ES-I3 (cell line): Measurements from ENCODE around the gene SERPINI1.

ENCODE experiments used
- H3K36me3 ChIP-seq: 2 replicates; pipeline ENCODE4 v1.6.1; 2013; ENCODE audit warnings: mild to moderate bottlenecking, low read length, control low read depth, moderate library complexity; ENCODE audit not compliant: insufficient read depth
- H3K4me1 ChIP-seq: 2 replicates; pipeline ENCODE4 v1.6.1; 2013; ENCODE audit warnings: mild to moderate bottlenecking, control low read depth, low read length; ENCODE audit not compliant: insufficient read depth
- H3K9ac ChIP-seq: 2 replicates; pipeline ENCODE4 v1.6.1; 2013; ENCODE audit warnings: low read depth, mild to moderate bottlenecking, low read length, moderate library complexity
- H3K9me3 ChIP-seq: 2 replicates; pipeline ENCODE4 v1.6.1; 2013; ENCODE audit warnings: mild to moderate bottlenecking, low read length, moderate library complexity; ENCODE audit not compliant: control insufficient read depth, insufficient read depth

The SERPINI1 gene, protein sequence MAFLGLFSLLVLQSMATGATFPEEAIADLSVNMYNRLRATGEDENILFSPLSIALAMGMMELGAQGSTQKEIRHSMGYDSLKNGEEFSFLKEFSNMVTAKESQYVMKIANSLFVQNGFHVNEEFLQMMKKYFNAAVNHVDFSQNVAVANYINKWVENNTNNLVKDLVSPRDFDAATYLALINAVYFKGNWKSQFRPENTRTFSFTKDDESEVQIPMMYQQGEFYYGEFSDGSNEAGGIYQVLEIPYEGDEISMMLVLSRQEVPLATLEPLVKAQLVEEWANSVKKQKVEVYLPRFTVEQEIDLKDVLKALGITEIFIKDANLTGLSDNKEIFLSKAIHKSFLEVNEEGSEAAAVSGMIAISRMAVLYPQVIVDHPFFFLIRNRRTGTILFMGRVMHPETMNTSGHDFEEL

DNA sequence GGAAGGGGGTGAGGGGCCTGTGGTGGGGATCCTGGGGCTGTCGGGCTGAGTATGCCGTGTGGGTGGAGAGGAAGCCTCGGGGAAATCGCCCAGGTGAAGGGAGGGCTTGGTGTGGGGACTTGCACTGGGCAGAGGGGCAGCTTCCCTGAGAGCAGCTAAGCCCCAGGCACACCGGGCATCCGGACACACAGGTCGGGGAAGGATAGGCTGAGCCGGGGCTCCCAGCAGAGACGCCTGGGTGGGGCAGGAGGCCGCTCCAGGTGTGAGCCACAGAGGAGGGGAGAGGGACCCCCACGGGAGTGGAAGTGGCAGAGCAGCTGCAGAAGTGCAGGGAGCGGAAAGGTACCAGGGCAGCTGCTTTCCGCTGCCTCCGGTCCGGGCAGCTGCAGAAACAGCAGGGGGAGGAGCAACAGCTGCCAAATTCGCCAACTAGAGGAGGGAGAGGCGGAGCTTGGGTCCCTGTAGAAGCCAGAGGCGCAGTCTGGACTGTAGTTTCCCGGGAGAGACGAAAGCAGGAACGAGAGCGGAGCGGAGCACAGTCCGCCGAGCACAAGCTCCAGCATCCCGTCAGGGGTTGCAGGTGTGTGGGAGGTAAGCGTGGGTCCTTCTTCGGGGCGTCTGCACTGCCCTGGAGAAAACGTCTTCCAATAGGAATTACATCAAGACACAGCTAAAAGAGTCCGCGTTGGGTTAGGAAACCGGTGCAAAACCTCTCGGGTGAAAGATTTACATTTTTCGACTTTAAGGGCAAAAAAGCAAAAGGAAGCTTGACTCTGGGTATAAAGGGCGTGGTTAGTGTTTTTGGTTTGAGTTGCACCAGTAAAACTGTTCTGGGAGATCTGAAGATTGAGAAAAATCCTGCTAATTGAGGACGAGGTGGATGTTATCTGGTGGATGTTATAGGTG lies at the start of gene SERPINI1:
Gene SERPINI1, plus strand, starts transcription at position 489 of the 906 bp plus-strand sequence. CDS start 53,408 bp downstream, outside the sequence.
- Histone ChIP-seq H3K9ac (peak within 1 kb of the TSS; percentile 91), H3K36me3 (no peaks in the 10 kb centered on the region), H3K9me3 (no peaks in the 10 kb centered on the region), H3K4me1 (no peaks in the 10 kb centered on the region; the same call in 1 of the 2 replicates)

DNA sequence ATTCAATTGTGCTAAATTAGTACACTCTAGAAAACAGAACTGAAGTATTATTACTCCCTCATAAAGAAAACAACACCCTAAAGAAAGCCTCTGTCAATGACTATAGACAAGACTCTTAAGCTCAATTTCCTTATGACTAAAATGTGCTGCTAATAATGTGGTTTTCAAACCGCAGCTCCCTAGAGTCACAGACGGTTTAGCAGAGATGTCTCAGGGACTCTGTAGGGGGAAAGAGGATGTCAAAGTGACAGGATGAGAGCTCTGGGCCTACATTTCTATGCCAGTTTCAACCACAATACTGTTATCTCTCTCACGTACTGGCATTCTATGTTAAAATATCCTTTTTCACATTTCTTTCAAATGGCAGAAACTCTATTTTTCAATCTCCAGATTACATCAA lies 44.2 kb upstream of the SERPINI1 start:
- Histone ChIP-seq H3K4me1 (peaks cover 12% of the 10 kb centered on the region), H3K9ac (no peak overlapping the region), H3K9me3 (no peaks in the 10 kb centered on the region), H3K36me3 (peaks cover 4% of the 10 kb centered on the region; the same call in 1 of the 2 replicates)

DNA sequence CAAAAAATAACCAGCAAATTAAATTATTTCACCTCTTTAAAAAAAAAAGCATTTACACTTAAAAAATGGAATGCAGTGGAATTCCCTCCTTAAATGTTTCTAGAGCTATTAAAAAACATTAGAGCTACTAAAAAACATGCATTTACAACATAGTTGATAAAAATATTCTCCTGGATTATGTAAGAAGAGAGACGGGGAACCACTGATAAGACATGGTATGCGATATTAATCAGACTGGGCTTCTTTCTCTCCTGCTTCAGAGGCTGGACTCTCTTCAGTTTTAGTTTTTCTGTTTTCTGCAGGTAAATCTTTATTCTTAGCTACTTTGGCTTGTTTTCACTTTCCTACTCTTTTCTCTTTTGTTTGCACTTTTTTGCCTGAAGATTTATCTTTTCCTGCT lies 41.4 kb upstream of the SERPINI1 start:
- Histone ChIP-seq H3K9ac (no peak overlapping the region), H3K4me1 (peaks cover 12% of the 10 kb centered on the region), H3K9me3 (no peaks in the 10 kb centered on the region), H3K36me3 (peaks cover 3% of the 10 kb centered on the region; the same call in 1 of the 2 replicates)

DNA sequence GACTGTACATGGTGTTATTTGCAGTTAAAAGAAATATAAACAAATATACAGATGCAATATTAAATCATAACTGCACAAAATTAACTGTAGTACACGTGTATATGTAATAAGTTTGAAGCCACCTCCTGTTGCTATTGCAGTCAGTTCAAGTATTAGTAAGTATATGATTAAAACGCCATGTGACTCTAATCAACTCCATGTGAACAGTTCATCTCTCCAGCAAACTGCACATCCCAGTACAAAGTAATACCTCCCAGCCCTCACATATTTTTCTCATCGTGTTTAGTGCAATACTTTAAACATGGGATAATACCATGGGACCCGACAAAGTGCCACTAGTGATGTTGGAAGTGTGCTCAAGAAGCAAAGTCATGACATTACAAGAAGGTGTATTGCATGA lies 35.5 kb upstream of the SERPINI1 start:
- H3K36me3 ChIP-seq, result peaks cover 3% of the 10 kb centered on the region; the same call in 1 of the 2 replicates
- no peak overlapping the region for H3K9ac ChIP-seq
- H3K9me3 ChIP-seq, result no peaks in the 10 kb centered on the region
- H3K4me1 ChIP-seq, result no peaks in the 10 kb centered on the region

DNA sequence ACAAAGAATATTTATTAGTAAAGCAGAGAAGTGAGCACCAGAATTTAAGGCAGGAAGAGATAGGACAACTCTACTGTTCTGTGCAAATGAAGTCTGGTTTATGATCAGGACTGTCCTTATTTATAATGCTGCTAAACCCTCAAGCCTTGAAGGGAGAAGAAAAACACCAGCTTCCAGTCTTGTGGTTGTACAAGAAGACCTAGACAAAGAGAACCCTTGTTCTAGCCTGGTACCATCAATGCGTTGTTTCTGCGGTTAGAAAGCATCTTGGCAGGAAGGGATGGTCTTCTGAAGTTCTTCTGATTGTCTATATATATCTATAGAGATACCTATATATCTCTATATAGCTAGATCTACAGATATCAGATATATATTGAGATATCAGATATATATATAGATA lies 34.6 kb upstream of the SERPINI1 start:
- Histone ChIP-seq H3K9ac (no peak overlapping the region), H3K4me1 (no peaks in the 10 kb centered on the region), H3K9me3 (no peaks in the 10 kb centered on the region), H3K36me3 (peaks cover 3% of the 10 kb centered on the region; the same call in 1 of the 2 replicates)

DNA sequence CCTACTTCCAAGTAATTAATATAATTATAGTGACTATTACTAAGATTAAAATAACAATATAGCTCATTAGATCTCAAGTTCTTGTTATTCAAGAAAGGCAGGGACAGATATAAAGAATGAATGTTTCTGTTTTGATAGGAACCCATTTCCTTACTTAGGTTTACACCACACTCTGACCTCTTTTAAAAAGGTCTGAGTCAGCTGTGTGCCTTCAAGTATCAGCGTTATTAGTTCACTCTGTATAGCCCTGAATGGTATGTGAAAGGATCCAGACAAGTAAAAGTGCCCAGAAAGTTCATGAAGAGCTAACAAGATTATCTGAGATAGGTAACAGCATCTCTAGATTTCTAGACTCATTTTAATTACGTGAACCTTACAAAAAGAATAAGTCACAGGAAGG lies 29.7 kb upstream of the SERPINI1 start:
- H3K9me3 ChIP-seq, result no peaks in the 10 kb centered on the region
- H3K4me1 ChIP-seq, result no peaks in the 10 kb centered on the region
- peaks cover 15% of the 10 kb centered on the region for H3K36me3 ChIP-seq
- no peak overlapping the region for H3K9ac ChIP-seq

DNA sequence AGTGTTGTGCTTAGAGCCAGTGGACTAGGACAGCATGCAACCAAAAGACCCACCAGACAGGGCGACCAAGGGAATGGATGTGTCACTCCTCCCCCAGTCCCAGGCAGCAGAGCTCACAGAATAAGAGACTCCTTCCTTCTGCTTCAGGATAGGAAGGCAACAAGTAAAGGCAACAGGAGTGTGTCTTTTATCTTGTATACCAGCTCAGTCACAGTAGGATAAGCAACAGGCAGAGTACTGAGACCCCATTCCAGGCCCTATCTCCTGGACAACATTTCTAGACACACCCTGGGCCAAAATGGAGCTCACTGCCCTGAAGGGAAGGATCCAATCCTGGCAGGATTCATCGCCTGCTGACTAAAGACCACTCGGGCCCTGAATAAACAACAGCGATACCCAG lies 25.8 kb upstream of the SERPINI1 start:
- H3K36me3 ChIP-seq, result peaks cover 12% of the 10 kb centered on the region
- no peaks in the 10 kb centered on the region for H3K4me1 ChIP-seq
- no peak overlapping the region for H3K9ac ChIP-seq
- H3K9me3 ChIP-seq, result no peaks in the 10 kb centered on the region

DNA sequence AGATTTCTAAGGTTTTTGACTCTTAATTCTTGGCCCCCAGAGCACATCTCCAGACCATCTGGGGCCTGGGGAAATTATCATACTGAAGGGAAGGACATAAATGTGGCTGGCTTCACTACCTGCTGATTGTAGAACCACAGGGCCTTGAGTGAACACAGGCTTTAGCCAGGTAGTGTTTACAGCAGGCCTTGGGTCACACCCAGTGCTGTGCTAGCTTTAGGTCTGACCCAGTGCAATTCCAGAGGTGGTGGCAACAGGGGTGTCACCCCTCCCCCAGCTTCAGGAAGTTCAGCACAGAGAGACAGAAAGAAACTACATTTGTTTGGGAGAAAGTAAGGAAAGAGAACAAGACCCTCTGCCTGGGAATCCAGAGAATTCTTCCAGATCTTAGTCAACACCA lies 25.0 kb upstream of the SERPINI1 start:
- Histone ChIP-seq H3K9me3 (no peaks in the 10 kb centered on the region), H3K36me3 (peaks cover 12% of the 10 kb centered on the region), H3K4me1 (no peaks in the 10 kb centered on the region), H3K9ac (no peak overlapping the region)

DNA sequence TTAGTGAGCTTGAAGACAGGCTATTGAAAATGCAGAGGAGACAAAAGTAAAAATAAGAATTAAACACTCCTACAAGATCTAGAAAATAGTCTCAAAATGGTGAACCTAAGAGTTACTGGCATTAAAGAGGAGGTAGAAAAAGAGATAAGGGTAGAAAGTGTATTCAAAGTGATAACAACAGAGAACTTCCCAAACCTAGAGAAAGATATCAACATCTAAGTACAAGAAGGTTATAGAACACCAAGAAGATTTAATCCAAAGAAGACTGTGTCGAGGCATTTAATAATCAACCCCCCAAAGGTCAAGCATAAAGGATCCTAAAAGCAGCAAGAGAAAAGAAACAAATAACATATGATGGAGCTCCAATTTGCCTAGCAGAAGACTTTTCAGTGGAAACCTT lies 24.1 kb upstream of the SERPINI1 start:
- H3K9ac ChIP-seq, result no peak overlapping the region
- H3K4me1 ChIP-seq, result no peaks in the 10 kb centered on the region
- no peaks in the 10 kb centered on the region for H3K9me3 ChIP-seq
- H3K36me3 ChIP-seq, result peaks cover 12% of the 10 kb centered on the region

DNA sequence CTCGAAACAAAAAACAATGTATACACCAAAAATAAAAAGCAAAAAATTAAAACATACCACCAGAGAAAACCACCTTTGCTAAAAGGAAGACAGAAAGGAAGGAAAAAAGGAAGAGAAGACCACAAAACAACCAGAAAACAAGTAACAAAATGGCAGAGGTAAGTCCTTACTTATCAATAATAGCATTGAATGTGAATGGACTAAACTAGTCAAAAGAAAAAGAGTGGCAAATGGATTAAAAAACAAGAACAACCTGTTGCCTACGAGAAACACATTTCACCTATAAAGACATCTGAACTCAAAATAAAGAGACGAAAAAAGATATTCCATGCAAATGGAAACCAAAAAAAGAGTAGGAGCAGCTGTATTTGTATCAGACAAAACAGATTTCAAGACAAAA lies 23.1 kb upstream of the SERPINI1 start:
- Histone ChIP-seq H3K9ac (no peak overlapping the region), H3K4me1 (no peaks in the 10 kb centered on the region), H3K9me3 (no peaks in the 10 kb centered on the region), H3K36me3 (peaks cover 9% of the 10 kb centered on the region; the same call in 1 of the 2 replicates)

DNA sequence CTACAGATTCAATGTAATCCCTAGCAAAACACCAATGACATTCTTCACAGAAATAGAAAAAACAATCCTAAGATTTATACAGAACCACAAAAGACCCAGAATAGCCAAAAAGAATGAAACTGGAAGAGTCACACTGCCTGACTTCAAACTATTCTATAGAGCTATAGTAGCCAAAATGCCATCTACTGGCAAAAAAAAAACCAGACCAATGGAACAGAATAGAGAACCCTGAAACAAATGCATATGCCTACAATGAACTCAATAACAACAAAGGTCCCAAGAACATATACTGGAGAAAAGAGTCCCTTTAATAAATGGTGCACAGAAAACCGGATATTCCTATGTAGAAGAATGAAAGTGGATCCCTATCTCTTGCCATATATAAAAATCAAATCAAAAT lies 20.6 kb upstream of the SERPINI1 start:
- peaks cover 3% of the 10 kb centered on the region; the same call in 1 of the 2 replicates for H3K9me3 ChIP-seq
- H3K36me3 ChIP-seq, result peaks cover 15% of the 10 kb centered on the region
- no peak overlapping the region for H3K9ac ChIP-seq
- H3K4me1 ChIP-seq, result no peaks in the 10 kb centered on the region

DNA sequence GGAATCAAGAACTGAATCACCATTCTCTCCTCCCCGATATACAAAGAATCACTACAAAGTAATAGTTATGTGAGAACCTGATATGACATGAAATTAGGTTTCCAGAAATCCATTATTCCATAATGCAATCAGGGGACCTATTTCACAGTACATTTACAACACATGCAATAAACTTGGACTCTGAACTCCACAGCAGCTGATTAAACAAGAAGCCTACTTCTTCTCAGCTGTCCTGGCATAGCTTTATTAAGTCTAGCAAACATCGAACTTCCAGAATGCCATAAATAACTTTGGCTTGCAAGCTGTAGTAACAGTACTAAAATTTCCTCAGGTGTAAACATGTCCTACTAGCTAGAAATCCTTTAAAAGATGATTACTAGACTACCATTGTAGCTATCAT lies 18.6 kb upstream of the SERPINI1 start:
- Histone ChIP-seq H3K9me3 (peaks cover 3% of the 10 kb centered on the region; the same call in 1 of the 2 replicates), H3K9ac (no peak overlapping the region), H3K36me3 (peaks cover 11% of the 10 kb centered on the region)

DNA sequence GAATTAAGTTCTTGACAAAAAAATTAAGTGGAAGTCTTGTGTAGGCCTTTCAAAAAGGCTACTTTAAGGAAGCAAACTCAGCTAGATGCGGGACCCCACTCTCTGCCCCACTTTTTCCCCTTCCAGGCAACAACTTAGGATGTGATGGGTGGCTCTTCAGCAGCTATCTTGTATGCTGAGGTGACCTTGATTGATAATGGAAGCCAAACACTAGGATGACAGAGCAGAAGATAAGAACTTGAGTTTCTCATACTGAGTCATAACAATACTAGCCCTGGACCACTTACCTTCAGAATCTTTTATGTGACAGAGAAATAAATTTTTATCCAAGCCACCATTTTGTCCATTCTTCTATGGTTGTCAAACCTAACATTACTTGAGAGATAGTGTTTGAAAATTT lies 16.9 kb upstream of the SERPINI1 start:
- no peak overlapping the region for H3K9ac ChIP-seq
- H3K9me3 ChIP-seq, result peaks cover 3% of the 10 kb centered on the region; the same call in 1 of the 2 replicates
- 0 out of 2 replicates have a peak, but pooled peaks cover 8% of the 10 kb centered on the region for H3K4me1 ChIP-seq
- peaks cover 11% of the 10 kb centered on the region for H3K36me3 ChIP-seq

More for the DNA sequence above, 18.6 kb upstream of the SERPINI1 start:
- H3K4me1 ChIP-seq, result no peaks in the 10 kb centered on the region

DNA sequence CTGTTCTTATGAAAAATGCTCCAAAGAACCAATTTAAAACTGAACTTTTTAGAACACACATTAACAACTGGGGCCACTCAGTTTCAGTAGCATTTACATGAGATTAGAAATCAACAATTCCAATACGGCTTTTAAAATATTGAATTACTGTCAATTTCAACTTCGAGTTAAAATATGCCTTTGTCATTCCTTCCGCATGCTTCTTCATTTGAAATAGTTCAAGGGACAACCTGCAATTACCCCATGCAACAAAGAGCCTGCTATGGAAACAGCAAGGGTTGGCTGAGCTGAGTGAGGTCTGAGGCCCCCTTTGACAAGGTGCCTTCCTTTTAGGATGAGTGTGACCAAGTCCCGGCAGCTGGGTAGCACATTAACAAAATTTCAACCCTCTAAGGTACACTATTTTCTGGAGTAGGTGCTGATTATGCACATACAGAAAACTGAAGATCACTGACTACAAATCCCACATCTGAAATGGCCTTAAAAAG lies 12.5 kb upstream of the SERPINI1 start:
- Histone ChIP-seq H3K4me1 (peaks cover 31% of the 10 kb centered on the region), H3K36me3 (peaks cover 8% of the 10 kb centered on the region), H3K9ac (no peak overlapping the region), H3K9me3 (peaks cover 3% of the 10 kb centered on the region; the same call in 1 of the 2 replicates)
